GM21447 (cell line): Measurements from ENCODE around the gene OGT.
A peak's percentile ranks its signal among the peaks of the same experiment; 100 is the strongest.
"Not testable (repeated sequence)": the region's sequence is repeated elsewhere in the genome, so short reads cannot be mapped to it uniquely, and the experiment has no call there.

Source experiments
- ATAC-seq: cut with Tn5 transposase; IDR thresholded peaks from one replicate; pipeline ENCODE4 v1.9.1; 2021; ENCODE audit not compliant: unreplicated experiment

Gene OGT

GRCh38 chrX:71579990-71580380 is 47.1 kb downstream of the OGT start:
- ATAC-seq: no peak

DNA sequence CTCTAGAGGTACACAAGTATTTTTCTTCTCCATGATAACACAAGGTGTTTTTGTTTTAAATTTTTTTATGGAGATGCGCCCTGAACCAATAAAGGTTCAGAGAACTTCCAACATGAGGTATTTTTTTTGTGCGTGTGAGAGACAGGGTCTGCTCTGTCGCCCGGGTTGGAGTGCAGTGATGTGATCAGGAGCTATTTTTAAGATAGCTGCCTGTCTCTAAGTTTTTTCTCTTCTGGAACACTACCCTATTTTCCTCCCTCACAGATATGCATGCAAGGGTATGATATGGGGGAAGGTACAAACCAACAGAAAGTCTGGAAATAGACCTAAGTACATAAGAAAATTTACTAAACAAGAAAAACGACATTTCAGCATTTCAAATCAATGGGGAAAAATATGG is 48.3 kb downstream of the OGT start:
- no peak for ATAC-seq

DNA sequence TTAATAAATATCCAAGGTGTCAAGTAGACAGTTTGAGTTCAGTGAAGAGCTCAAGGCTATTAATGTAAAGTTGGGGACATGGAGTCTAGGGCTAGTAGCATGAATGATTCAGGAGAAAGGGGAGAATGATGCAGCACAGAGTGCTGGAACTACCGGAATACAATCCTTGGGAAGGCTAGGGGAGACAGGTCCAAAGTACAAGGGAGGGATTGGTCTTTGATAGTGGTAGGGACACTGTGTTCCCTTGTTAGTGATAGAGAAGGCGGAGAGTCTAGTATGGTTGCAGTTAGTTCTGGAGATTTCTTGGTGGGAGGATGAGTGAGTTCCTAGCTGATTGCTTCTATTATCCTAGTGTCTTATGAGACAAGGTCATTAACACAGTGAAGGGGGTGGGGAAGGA is 54.0 kb downstream of the OGT start:
- no peak for ATAC-seq

DNA sequence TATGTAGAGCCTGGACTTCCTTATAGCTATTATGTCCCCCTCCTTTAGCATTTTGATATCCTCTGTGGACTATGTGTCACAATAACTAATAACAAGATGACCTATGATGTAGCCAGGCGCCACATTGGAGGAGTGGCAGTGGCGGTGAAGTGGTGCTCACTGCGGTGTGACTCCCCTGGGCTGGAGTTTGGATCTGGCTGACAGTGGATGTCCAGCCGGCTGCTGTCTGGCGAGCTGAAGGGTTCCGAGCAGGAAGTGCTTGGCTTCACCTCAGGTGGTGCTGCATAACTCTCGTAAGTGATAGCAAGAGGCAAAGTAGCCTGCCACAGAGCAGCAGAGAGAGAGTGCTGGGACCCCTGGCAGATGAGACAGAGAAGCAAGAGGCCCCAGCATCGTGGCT is 60.3 kb downstream of the OGT start:
- ATAC-seq: not testable (repeated sequence)

DNA sequence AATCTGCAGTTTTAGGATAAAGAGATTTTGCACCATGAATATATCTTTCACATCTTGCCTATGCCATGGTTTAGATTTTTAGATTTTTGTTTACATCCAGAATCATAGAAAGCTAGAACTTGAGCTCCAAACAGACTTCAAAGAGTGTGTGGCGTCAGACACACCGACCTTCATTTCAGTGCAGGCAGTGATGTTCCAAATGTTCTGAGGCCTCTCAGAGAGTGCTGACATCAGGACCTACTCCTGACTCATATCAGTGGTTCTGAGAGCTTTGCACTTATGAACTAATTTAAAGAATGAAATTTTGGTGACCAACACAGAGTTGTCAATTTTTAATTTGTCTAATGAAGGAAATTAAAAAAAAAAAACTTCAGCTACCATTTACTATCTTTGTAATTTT is 67.1 kb downstream of the OGT start:
- no peak for ATAC-seq

DNA sequence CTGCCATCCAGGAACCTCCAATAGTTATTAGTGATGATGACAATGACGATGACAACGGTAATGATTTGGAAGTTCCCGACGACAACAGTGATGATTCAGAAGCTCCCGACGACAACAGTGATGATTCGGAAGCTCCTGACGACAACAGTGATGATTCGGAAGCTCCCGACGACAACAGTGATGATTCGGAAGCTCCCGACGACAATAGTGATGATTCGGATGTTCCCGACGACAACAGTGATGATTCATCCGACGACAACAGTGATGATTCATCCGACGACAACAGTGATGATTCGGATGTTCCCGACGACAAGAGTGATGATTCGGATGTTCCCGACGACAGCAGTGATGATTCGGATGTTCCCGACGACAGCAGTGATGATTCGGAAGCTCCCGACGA is 70.7 kb downstream of the OGT start:
- no peak for ATAC-seq

DNA sequence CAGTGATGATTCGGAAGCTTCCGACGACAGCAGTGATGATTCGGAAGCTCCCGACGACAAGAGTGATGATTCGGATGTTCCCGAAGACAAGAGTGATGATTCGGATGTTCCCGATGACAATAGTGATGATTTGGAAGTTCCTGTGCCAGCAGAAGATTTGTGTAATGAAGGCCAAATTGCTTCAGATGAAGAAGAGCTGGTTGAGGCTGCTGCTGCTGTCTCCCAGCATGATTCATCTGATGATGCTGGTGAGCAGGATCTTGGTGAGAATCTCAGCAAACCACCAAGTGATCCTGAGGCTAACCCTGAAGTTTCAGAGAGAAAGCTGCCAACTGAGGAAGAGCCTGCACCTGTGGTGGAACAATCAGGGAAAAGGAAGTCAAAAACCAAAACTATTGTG is 71.2 kb downstream of the OGT start:
- ATAC-seq: no peak

- no peak for ATAC-seq
Observed at GRCh38 chrX:71604796-71605568, 72.1 kb downstream of the OGT start.

DNA sequence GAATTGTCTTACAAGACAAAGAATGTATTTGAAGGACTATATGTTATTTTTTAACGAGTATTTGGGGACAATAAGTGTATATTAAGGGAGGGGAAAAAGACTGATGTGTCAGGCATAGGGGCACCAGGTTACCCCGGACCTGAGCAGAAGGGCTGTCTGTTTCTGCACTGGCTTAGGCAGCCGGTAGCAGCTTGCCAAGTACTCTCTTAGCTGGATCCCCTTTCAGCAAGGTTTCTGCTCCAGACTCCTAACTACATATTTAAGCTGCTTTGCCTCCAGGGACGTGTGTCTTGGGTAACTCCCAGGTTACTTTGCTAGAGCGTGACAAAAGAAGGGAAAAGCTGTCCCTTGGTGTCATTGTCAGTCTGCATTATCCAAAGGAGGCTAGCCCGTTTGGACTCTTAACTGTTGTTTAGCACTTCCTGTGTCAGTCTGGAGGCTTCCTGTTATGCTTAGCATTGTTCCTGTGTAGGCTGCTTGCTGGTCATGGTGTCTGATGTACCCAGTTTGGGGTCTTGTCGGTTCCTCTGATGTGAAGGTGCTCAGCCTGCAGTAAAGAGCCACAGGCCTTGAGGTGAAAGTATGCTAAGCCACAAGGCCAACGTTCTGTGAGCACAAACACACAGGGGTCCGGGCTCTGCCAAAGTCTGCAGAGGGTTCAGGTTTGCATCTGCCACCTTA is 73.8 kb downstream of the OGT start:
- ATAC-seq: no peak

- no peak for ATAC-seq
Observed at GRCh38 chrX:71607488-71607887, 74.6 kb downstream of the OGT start.

DNA sequence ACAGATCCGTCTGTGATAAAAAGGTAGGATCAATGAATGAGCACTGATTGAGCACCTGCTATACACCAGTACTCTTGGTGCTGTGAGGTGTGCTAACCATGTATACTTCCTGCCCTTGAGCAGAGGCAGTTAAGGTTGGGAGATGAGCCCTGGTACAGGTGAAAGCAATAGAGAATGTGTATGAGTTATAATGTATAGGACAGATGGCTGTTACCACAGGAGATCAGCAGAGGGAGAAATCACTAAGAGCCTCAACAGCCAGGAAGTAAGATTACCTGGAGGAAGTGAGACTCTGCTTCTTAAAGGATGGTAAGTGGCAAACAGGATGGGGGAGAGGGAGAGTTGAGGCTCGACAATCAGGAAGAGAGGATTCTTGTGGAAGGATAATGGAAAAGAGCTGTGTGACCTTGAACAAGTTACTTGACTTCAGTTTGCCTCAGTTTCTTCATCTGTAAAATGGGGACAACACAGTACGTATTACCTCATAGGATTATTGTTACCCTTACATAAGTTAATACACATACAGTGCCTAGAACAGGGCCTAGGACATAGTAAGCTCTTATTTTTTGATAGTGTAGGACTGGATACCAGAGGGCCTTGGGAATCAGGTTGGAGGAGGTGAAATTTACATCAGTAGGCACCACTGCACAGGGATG is 76.3 kb downstream of the OGT start:
- ATAC-seq: peak; percentile 63

- not testable (repeated sequence) for ATAC-seq
Observed at GRCh38 chrX:71611736-71612135, 78.8 kb downstream of the OGT start.

- ATAC-seq: no peak
Observed at GRCh38 chrX:71612256-71612655, 79.4 kb downstream of the OGT start.

- no peak for ATAC-seq
Observed at GRCh38 chrX:71615056-71615455, 82.2 kb downstream of the OGT start.

GRCh38 chrX:71615954-71616353 is 83.0 kb downstream of the OGT start:
- ATAC-seq: no peak

- no peak for ATAC-seq
Observed at GRCh38 chrX:71616672-71617529, 84.0 kb downstream of the OGT start.

- ATAC-seq: no peak
Observed at GRCh38 chrX:71617742-71618141, 84.8 kb downstream of the OGT start.

GRCh38 chrX:71618303-71618721 is 85.4 kb downstream of the OGT start, which contains the start of gene CXCR3:
Gene CXCR3, minus strand, starts transcription at chrX:71618511. Its CDS starts 62 bp downstream, at chrX:71618449.
- peak; percentile 62 for ATAC-seq

- ATAC-seq: no peak
Observed at GRCh38 chrX:71618787-71619186, 85.9 kb downstream of the OGT start.

GRCh38 chrX:71619193-71619592 is 86.3 kb downstream of the OGT start:
- no peak for ATAC-seq

- no peak for ATAC-seq
Observed at GRCh38 chrX:71619986-71620385, 87.1 kb downstream of the OGT start.
